Measurements from ENCODE around the gene ZC3H4. TPM values are rescaled to one million over a fixed set of nuclear protein-coding genes. Genes with fewer than 3 reads are reported as not detected.

ZC3H4 gene
- 20.4 and 24.0 TPM in 2 replicates for total RNA-seq (ENCODE audit: low replicate concordance)

DNA sequence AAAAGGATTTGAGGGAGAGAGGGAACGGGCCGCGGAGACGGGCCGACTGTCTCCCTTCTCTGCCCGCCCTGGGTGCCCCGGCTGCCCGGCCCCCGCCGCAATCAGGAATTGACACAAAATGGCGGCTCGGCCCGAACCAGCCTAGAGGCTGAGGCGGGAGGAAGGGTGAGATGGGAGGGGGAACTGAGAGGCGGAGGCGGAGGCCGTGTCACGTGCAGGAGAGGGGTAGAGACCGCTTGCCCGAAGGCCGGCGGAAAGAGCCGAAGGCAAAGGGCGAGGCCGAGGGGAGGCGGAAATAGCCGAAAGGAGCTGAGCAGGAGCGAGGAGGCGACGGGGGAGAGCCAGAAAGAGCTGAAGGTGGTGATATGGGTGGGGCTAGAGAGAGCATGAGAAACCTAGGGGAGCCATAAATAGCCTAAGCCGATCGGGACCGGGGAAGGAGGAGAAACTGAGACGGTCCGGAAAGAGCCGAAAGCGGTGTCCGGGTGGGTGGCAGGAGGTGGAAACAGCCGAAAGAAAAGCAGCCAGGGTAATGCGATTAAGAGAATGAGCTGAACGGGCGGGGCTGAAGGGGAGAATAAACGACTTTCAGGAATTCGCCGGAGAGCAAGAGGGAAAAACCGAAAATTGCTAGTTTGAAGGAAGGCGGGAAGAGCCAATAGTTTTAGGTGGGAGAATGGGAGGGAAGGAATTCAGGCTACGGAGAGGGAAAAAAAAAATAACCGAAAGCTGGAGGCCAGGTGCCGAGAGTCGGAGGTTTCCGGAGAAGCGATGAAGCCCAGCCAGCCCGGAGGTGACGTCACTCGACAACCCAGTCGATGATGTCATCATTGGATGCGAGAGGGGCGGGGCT lies at the start of gene ZC3H4:
TSS of gene ZC3H4 (minus strand) at position 780 of the 853 bp plus-strand sequence. CDS start 1,192 bp downstream, outside the sequence.
- TF ChIP-seq, protein P1, sequence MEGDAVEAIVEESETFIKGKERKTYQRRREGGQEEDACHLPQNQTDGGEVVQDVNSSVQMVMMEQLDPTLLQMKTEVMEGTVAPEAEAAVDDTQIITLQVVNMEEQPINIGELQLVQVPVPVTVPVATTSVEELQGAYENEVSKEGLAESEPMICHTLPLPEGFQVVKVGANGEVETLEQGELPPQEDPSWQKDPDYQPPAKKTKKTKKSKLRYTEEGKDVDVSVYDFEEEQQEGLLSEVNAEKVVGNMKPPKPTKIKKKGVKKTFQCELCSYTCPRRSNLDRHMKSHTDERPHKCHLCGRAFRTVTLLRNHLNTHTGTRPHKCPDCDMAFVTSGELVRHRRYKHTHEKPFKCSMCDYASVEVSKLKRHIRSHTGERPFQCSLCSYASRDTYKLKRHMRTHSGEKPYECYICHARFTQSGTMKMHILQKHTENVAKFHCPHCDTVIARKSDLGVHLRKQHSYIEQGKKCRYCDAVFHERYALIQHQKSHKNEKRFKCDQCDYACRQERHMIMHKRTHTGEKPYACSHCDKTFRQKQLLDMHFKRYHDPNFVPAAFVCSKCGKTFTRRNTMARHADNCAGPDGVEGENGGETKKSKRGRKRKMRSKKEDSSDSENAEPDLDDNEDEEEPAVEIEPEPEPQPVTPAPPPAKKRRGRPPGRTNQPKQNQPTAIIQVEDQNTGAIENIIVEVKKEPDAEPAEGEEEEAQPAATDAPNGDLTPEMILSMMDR (IDR thresholded peaks at IDR 0.05; ENCODE audit: insufficient read depth, low read length) = no peak
- DNase-seq (ENCODE audit: low read depth) = peak; percentile 99

DNA sequence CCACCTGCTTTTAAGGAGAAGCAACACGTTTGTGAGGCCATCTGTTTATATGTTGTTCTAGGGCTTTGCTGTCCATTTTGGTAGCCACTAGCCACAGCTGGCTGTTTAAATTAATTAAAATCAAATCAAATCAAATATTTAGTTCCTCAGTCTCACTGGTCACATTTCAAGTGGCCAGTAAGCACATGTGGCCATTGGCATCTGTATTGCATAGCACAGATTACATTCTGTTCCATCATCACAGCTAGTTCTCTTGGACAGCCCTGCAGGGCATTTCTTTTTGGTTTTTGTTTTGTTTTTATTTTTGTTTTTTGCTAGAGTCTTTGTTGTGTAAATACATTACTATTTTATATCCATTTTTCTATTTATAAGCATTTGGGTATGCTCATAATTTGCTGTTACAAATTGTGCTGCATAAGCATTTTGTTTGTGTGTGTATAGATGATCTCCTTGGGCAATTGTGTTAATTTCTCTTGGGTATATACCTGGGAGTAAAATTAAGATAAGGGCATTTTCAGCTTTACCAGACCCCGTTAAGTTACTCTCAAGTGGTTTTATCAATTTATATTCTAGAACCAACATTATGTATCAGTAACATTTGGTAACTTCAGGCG lies 48.4 kb upstream of the ZC3H4 start:
- TF ChIP-seq, protein P1 (IDR thresholded peaks at IDR 0.05; ENCODE audit: insufficient read depth, low read length) = no peak
- DNase-seq (ENCODE audit: low read depth) = peak; percentile 39
- no peak overlapping the region for H3K4me3 ChIP-seq (ENCODE audit: low read depth, low read length)

More for the DNA sequence above, at the start of gene ZC3H4:
- peak within 1 kb of the TSS; percentile 94 for H3K4me3 ChIP-seq (ENCODE audit: low read depth, low read length)

DNA sequence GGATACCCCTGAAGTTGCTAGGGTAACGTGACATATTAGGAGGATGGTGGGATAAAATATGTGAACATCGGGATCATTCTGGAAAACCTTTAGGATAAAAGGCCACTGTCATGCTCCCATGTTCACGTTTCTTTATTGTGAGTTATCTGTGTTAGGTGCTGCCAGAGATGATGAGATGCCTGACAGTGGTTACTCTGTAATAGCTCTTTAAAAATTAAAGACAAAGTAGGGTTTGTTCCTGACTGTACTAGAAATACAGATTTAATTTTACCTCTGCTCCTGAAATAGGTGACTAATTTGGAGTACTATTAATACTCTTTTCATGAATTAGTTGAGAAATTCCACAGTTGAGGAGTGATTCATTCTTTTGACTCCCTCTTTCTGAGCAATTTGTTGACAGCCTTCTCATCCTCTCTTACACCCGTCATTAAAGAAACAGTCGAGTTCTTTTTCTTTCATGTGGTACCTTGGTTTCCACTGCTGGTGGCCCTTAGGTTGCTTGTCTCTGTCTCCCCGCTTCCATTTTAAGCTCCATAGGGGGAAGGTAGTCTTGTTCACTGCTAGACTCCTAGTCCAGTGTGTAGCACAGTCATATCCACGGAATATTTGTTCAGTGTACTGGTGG lies 45.4 kb upstream of the ZC3H4 start:
- H3K4me3 ChIP-seq (ENCODE audit: low read depth, low read length) = no peak overlapping the region
- DNase-seq (ENCODE audit: low read depth) = no peak
- TF ChIP-seq, protein P1 (IDR thresholded peaks at IDR 0.05; ENCODE audit: insufficient read depth, low read length) = no peak

DNA sequence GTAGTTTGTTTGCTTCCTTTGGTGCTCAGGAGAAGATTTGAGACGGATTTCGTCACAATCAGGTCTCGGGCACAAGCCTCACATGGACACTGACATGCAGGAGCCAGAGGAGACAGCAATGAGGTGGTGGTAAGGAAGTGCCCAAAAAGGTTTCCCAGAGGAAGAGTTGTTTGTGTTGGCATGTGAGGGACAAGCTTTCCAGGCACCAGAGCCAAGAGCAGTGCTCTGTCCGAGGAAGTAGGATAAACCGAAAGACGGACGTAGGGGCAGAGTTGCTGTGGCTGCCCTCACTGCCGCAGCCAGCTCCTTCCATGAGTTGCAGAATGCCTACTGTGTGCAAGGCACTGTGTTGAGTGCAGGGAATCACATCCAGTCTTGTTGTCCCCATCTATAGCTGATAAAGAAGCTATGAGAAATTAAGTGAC lies 44.8 kb upstream of the ZC3H4 start:
- no peak for DNase-seq (ENCODE audit: low read depth)
- TF ChIP-seq, protein P1 (IDR thresholded peaks at IDR 0.05; ENCODE audit: insufficient read depth, low read length) = no peak
- H3K4me3 ChIP-seq (ENCODE audit: low read depth, low read length) = no peak overlapping the region

DNA sequence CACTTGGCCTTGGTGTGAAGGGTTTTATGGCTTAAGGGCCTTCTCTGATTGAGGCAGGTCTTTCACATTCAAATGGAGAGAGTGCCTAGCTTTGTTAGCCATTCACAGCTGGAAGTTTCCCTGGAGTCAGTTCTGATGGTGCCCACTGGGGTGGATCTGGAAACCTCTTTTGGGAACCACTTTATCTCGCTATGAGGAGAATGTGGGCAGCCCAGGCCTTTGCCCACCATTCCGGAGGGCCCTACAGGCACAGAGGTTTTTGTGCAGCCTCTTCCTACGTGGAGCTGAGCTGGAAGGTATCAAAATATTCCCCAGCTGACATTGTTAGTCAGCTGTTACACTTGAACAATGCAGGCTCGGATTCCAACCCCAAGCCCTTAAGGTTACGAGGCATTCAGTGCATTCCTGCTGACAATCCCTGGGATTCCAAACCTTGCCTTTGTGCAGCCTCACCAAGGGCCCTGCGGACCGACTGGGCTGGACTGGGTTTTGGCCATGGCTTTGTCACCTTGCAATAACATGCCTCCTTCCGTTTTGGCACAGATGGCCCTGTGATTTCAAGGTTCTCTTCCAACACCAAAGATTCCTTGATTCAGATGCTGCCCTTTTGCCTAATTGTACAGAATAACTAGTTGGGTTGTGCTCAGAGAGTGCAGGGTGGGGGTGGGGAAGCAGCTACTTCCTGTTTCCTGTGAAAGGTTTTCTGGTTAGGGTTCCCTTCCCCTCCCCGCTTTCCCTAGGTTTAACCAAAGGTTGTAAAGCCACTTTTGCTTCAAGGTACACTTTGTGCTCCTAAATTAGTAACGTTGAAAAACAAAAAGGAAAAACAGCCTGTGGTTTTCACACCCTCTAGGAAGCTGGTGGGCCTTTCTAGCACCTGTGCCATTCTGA lies 44.1 kb upstream of the ZC3H4 start:
- no peak overlapping the region for H3K4me3 ChIP-seq (ENCODE audit: low read depth, low read length)
- peak; percentile 90 for DNase-seq (ENCODE audit: low read depth)
- TF ChIP-seq, protein P1 (IDR thresholded peaks at IDR 0.05; ENCODE audit: insufficient read depth, low read length) = peak; percentile 37

DNA sequence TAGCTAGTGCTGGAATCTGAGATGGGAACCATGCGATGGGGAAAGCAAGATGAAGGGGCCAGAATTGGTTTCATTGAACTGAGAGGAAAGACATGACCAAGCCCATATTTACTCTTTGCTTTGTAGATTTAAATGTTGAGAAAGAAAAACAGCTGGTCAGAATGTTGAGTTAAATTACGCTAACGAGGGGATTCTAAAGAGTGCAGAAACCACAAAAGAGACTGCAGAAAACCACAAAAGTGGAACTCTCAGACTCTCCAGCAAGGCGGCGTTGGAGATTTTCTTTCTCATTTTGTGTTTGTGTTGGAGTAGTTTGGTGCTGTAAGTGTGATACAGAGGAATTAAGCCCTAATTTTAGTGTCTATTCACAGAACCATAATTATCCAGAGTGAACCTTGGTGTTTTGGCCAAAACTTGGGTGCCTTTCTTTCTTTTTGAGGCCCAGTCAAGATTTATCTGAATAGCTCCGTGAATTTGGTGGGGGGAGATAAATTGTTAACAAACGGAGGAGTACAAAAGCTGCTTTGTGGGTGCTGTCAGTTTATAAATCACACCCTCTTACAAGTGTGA lies 43.4 kb upstream of the ZC3H4 start:
- TF ChIP-seq, protein P1 (IDR thresholded peaks at IDR 0.05; ENCODE audit: insufficient read depth, low read length) = no peak
- no peak for DNase-seq (ENCODE audit: low read depth)

More for the DNA sequence above, 43.4 kb upstream of the ZC3H4 start:
- no peak overlapping the region for H3K4me3 ChIP-seq (ENCODE audit: low read depth, low read length)

All from fibroblast of the aortic adventitia (primary cell).